Hematopoietic multipotent progenitor cell (in vitro differentiated cells): ENCODE measurements around the gene FOXN1. TPM values are rescaled to one million over a fixed set of nuclear protein-coding genes. Genes with fewer than 3 reads are reported as not detected.

ENCODE experiments used
- DNase-seq, 3 donors: peaks; one replicate each; pipeline ENCODE4 v3.0.0-alpha.2; 2011 to 2015; ENCODE audit warnings: low read depth in 2 of 3, low spot score in 2 of 3
- total RNA-seq: library from RNA; depleted of rRNA; stranded (reverse); fragments of >200 nt; gene quantifications from one replicate; pipeline ENCODE4 v1.2.3, GENCODE V29; 2012

FOXN1 gene
- total RNA-seq, 1 donor, result not detected

DNA sequence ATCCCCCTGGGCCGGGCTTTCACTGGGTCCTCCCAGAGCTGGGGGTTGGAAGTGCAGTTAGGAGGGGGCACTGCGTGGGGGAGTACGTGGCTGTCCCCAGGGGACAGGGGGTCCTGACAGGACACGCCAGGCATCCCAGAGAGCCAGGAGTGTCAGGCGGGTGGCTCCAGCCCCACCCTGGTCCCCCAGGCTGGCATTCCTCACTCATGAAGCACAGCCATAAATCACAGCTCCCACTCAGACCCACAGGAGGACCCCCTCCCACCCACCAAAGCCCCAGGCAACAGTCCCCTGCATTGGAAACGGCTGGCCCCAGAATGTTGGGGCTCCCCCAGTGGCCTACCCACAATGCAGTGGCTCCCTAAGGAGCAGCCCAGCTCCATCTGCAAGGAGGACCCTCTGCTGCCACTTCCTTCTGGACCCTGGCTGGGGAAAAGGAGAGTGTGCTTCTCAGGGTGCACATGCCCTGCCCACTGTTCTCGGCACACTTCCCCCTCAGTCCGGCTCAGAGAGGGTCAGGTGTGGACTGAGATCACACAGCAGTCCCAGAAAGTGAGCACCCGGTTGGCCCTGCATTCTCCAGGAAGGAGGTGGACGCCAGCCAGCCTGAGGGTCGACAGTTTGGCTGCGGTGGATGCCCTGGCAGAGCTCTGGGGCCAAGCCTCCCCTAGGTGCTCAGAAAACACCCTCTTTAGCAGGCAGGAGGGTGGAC, 7.3 kb upstream of the FOXN1 start:
- DNase-seq, result no peak

DNA sequence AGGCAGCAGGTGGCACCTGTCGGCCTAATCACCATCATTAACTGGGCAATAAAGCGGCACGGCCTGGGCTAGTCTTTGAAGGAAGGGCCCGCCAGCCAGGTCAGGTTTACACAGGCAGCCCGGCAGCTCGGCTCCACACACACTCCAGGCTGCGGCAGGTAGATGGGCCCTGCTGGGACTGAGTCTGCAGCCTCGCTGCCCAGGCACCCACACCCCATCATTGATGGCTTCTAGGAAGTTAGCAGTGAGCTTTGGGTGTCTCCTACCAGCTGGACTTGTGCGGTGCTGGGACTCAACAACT, 6.8 kb upstream of the FOXN1 start:
- DNase-seq, result no peak

DNA sequence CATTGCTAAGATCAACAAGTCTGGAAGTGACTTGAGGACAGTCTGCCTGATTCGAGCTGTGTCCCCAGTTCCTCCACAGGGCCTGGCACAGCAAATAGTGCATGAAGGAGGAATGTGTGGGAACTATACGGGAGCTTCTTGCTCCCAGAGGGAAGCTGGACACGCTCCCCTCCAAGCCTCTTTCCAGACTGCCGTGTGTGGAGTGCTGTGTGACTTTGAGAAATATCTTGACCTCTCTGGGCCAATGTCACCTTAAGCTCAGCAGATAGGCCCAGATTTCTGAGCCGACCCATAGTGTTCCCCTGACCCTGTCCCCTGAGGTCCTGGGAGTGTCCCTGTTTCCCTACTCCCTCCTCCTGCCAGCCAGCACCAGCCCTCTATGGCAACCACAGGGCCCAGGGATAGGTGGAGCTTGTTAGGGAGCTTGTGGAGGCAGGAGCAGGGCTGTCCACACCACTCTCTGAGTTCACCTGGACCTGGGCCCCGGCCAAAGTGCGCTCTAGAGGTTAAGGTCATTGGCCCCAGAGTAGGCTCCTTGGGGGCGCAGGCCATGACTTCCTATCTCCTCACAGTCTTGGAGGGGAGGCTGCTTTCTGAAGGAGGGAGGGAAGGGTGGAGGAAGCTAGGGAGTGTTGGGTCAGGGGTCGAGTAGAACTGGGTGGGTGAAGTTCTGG, 6.3 kb upstream of the FOXN1 start:
- DNase-seq, result no peak

DNA sequence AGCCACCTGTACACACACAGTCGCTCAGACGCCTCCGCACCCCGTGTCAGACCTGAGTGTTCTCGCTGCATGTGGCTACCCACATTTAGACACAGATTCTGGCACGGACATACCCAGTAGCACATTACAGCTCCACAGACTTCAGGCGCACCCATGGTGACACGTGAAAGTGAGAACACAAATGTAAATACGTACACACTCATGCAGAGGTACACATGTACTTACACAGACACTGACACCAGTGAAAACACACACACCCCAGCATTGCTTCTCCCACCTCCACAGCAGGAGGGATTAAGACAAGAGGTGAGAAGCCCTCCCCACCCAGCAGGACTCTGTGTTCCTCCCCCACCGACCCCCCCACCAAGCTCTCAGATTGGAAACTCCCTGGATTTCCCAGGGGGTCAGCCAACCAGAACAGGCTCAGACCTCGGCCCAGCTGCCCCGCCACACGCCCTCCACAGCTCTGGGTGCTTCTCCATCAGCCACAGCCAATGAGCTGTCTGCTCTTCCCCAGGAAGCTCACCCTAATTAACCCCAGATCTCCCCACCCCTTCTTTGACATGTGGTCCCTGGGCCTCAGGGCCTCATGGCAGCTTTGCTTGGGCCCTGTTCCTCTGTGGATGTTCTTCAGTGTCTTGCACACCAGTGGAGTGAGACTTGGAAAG, 5.3 kb upstream of the FOXN1 start:
- no peak for DNase-seq

DNA sequence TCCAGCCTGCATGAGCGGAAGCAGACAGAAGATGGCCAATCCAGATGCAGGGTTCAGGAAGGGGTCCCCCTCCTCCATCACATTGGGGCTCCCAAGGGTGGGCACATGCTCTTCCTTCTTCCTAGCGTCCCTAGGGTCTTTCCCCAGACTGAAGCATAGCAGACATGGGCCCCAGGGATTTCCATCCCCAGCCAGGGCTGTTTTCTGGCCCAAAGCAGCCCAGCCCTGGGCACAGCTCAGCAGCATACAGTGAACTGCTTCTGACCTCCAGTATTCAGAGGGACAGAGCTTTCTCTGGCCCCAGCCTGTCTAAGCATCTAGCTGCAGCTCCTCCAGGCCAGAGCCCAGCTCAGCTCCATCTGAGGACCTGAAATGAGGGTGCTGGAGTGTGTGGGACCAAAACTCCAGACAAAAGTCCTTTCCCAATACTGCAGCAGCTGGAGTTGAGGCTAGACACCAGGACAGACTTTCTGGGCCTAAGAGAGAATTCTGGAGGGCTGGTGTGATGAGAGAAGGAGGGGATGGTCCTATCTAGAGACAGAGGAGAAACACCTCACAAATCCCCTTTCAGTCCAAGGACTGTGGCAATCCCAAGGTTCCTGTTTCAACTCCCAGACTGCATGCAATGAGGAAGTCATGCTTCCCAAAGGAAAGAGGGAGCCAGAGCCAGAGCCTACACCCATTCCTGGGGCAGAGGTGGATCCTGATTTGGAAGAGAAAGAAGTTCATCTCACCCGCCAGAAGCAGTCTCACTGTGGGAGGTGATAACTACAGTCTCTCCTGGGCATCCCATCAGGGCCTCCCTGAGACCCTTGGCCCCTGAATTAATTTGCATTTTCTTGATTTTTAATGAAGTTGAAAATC, 4.5 kb upstream of the FOXN1 start:
- DNase-seq, result no peak

DNA sequence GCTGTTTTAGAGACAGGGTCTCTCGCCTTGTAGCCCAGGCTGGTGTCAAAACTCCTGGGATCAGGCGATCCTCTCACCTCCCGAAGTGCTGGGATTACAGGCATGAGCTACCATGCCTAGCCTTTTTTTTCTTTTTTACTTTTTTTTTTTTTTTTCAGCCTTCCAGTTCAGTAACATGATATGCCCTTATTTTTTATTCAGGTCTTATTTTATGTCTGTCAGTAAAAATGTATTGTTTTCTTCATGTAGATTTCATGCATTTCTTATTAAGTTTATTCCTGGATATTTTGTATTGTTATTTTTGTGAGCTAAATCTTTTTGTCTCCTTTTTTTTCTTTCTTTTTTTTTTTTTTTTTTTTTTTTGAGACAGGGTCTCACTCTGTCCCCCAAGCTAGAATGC, 2.7 kb upstream of the FOXN1 start:
- DNase-seq, result no peak

DNA sequence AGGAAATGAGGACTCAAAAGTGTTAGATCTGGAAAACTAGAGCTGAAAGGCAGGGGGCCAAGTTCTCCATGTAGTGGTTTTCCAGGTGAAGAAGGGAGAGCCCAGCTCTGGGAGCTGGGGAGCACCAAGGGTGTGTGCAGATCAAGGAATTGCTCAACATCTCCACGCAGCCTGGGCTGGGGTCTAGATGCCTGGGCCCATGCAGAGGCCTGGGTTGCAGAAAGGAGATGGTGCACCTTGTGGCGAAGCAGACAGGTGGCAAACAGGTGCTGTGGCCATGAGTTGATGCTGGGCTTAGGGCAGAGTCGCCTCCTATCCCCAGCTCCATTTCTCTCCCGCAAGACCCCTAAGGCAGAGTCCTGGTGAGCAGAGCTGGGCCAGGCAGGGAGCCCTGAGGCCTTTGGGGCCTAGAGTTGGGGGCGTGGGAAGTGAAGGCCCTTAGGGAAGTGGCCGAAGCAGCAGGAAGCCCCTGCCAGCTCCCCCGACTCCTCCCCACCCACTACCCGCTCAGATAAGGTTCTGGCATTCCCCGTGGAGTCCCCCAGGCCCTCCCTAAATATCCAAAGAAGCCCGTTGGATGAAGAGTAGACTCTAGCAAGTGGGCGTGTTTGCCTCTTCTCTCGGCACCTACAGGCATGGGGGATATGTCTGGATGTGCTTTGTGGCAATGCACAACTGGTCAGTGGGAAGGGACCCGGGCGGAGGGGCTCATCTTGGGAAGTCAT, 777 bp downstream of the FOXN1 start:
- no peak for DNase-seq

DNA sequence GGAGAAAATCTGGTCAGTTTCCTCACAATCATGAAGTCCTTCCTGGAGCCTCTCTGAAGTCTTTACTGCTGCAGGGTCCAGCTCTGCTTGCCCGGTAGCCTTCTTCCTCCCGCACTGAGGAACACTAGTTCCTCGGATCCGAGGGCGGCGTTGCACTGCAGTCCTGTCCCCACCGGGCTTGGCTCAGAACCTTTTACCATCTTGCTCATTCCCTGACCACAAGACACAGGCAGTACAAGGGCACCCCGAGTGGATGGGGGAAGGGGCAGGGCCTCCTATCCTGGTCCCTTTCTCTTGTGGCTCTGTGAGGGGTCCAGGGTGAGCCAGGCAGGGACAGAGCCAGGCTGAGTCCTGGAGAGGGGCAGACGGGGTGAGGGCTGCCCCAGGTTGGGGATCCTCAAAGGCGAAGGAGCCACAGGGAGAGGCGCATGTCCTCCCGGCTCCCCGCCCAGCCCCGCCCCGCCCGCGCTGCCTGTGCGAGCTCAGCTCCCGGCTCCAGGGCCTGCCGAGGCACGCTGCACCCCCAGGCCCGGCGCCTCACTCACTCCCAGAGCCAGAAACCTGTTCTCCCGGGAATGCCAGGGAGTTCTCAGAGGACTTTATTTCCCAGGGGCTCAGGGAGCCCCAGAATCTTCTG, 1.5 kb downstream of the FOXN1 start:
- DNase-seq, result no peak

DNA sequence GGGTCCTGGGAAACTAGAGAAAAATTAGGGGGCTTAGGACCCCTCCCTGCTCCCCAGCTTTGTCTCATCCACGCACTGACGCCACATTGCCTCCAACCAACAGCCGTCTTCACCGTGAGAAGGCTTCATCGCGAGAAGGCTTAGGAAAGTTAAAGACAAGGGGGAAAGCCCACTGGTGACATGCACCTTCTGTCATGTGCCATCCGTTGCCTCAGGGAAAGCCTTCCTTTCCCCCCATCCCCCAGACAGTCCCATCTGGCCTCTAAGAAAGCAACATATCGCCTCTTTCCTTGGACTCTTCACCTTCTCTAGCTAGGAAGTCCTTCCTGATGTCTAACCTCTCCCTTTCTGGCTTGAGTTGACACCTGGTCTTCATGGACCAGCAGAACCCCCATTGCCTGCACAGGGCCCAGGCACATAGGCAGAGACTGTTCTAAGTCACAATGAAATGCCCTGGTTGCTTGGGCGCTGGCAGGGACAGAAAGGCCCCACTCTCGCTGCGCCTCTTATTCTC, 2.1 kb downstream of the FOXN1 start:
- no peak for DNase-seq

DNA sequence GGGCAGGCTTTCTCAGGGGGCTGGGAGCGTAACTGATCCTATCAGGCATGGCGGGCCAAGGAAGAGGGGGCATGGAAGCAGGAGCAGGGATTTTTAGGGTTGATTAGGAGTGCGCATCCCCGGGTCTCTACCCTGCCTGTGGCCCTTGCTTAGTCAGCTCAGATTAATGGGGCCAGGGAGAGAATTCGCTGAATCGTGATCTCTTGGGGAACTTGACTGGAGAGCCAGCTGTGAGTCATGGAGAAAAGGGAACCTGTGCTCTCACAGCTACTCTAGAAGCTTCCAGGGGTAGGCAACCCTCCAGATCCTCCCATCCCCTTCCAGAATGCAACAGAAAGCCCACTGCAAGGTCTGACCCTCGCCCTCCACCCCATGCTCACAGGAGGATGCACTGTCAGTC, 3.6 kb downstream of the FOXN1 start:
- DNase-seq, result peak in 2 of 3 donors; percentile 43 to 51

DNA sequence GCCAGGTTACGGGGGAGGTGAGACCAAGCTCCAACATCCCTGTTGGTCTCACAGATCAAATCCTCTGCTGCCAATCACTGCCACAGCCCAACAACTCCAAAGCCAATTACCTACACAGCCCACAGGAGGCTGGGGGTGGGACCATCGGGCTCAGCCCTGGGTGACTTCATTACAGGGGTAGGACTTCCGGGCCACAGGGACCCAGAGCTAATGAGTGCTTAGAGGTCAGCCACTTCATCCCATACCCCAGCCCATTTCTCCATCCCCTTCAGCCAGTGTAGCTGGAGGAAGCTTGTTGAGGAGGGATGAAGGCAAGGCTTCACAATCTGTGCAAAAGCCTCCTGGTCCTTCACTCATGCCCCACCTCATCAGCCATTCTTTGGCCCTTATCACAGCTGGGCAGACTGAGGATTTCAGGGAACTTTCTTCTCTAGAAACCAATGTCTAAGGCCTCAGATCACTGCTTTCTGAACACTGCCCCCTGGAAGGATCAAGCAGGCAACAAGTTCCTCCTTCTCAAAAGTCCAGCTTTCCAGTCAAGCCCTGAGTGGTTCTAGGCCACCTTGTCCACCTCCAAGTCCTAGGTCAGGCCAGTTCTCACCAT, 5.8 kb downstream of the FOXN1 start:
- DNase-seq, result no peak

DNA sequence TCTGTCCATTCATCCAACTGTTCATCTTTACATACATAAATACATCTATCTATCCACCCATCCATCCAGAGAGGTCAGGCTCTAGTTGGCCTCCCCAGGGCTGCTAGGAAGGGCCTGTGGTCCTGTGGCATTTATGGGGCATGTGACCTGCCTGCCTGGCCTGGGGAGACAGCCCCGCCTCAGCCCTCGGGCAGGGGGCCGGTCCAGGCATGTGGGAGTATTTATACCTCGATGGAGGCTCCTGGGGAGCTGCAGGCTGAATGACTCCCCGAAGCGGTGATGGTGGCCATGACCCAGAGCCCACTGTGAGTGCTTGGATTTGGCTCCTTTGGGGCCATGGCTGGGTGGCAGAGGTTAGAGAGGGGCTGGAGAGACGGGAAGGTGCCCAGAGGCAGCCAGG, 7.3 kb downstream of the FOXN1 start:
- no peak for DNase-seq

DNA sequence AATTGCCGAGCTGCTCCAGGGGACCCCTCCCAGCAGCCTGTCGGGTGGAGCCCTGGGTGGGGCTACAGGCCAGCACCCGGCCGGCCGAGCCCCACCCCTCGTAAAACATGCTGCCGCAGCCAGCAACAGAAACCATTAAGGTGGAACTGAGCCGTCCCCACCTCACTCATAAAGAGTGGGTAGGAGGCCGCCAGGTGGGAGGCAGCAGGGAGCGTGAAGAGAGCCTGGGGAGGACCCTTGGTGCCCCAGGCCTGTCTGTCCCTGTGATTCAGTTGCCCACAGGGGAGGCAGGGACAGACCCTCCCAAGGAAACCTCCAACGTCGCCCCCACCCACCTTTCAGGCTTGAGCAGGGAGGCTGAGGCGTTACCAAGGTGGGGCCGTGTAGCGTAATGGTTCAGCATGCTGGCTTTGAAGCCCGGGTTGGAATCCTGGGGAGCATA, 8.4 kb downstream of the FOXN1 start:
- DNase-seq, result no peak

DNA sequence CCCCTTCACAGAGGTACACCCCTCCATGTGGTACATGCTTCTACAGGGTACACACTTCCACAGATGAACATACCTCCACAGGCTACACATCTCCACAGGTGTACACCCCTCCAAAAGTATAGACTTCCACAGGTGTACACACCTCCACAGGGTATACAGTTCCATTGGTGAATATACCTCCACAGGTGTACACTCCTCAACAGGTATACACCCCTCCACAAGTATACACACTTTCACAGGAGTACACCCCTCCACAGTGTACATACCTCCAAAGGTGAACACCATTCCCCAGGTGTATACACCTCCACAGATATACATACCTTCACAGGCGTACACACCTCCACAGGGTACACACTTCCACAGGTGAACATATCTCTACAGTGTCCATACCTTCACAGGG, 9.4 kb downstream of the FOXN1 start:
- DNase-seq, result no peak

DNA sequence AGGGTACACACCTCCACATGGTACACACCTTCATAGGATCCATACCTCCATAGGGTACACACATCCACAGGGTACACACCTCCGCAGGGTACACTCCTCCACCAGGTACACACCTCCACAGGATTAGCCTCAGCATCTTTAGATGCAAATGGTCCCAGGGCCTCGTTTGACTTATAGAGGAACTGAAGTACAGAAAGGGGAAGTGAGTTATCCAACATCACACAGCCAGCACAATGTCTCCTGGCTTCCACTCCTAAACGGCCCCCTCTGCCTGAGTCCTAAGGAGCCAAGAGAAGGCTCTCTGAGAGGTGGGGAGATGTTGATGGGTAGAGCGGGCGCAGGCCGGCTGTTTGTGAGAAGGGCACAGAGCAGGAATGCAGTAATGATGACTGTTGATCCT, 12.0 kb downstream of the FOXN1 start:
- DNase-seq, result peak in 2 of 3 donors; percentile 25 to 60

DNA sequence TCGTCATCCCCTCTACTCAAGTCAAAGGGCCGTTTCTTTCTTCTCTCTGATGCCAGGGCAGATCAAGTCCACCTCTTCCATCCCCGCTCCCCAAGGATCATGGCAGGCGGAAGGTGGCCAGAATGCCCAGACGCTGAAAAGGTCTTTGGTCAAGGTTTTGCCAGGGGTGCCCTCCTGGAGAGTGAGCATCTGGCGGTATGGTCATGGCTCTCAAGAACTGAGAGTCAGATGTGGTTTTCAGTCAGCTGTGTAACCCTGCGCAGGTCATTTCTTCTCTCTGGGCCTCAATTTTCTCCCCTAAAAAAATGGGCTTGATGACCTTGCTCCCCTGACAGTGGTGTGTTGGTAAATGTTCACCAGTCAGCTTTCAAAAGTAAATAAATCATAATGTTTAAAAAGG, 12.4 kb downstream of the FOXN1 start:
- no peak for DNase-seq

DNA sequence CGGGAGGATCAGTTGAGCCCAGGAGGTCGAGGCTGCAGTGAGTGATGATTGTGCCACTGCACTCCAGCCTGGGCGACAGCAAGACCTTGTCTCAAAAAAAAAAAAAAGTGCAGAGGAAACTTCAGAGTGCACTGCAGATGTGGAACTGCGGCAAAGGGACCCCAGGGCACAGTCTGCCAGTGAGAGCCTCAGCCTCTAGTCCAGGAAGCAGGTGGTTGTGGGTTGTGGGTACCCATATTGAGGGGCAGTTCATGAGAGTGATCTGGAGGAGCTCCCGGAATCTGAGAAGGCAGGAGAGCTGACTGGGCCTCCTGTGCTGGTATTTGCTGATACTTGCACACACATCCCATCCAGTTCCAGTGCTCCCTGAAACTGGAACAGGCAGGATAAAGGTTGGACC, 13.1 kb downstream of the FOXN1 start:
- peak in 2 of 3 donors; percentile 93 to 98 for DNase-seq

DNA sequence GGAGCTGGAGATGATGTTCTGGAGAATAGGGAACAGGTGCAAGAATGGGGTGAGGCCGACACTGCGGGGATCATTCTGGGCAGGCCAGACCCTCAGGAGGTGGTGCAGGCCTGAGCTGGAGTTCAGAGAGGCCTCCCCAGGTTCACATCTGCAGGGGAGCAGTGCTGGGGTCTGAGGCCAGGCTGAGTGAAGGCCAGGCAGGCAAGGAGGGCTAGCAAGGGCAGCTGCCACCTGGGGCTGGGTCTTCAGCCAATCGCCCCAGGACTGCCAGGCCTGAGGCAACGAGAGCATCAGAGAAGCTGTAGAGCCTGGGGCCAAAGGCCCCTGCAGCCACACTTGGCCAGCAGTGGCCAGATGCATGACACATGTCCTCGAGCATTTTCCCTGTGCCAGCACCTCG, 14.5 kb downstream of the FOXN1 start:
- no peak for DNase-seq

DNA sequence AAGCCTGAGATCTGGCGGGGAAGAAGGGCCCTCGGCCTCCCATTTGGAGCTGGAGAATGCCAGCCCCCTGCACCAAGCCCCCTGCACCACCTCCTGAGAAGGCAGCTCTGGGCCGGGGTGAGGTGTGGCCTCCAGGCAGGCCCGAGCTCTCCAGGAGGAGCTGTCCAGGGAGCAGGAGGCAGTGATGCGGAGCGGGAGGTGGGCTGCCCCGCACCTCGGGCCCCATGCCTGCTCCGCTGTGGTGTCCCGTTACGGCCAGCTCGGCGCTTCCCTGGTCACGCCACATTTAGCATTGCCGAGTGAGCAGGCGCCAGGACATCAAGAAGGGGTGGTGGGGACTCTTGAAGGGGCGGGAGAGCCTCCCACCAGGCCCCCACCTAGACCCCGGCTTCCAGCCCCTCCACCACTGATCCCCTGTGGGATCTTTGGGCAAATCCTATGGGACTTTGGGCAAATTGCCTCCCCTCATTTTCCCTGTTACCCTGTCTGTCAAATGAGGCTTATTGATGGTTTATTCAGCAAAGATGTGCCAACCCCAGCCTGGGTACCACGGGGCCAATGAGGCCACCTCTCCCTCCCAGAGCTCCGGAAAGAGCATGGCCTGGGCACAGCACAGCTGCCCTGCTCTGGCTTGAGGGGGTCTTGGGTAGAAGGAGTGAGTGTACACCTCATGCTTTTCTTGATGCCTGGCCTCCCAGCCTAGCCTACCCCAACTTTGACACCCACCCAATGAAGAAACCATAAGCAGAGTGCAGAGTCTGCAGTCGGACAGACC, 15.3 kb downstream of the FOXN1 start:
- DNase-seq, result no peak
